ENCODE data around the gene PDE4D. TPM values are rescaled to one million over a fixed set of nuclear protein-coding genes. Genes with fewer than 3 reads are reported as not detected.

PDE4D gene
- total and polyA plus RNA-seq, 2 donors (not counting 1 experiment from before 2014, with no cell fraction given) = 14.9 to 171 TPM

DNA sequence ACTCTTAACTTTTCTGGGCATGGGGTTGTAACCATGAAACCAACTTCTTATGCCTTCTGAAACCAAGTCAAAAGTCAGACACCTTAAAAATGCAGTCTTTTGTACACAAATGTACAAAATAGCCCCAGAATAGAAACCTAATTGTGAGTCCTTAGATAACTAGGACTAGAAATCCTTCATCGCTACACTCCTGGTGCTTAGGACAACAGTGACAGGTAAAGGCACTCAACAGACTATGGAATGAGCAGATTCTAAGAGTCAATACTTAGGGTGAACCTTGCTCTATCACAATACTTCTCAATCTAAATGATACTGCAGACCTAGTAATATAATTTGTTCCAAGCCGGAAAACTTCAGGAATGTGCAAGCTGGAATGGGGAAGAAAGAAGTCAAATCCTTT is 163.7 kb downstream of the PDE4D start:
- no peak for TF ChIP-seq CTCF (IDR thresholded peaks at IDR 0.05)
- no peak for TF ChIP-seq EZH2 (IDR thresholded peaks at IDR 0.05; ENCODE audit: borderline replicate concordance, insufficient read depth, low read depth, low read length, poor library complexity, severe bottlenecking)
- H2AFZ ChIP-seq (ENCODE audit: insufficient read depth, low read depth, low read length, poor library complexity, severe bottlenecking) = no peak overlapping the region
- H3K79me2 ChIP-seq (ENCODE audit: control insufficient read depth, insufficient read depth, low read length) = no peaks in the 10 kb centered on the region
- Mint-ChIP-seq H3K4me1 (peaks cover 16% of the 10 kb centered on the region), H3K27me3 (no peaks in the 10 kb centered on the region), H3K27ac (no peak overlapping the region), H3K9me3 (ENCODE audit: insufficient read depth) (no peaks in the 10 kb centered on the region), H3K4me3 (no peak overlapping the region)
- no peak overlapping the region for H3K9ac ChIP-seq (ENCODE audit: low read length)
- H3K9me3 ChIP-seq (ENCODE audit: control extremely low read depth in 1 of 3, control insufficient read depth in 2 of 3, insufficient read depth in 1 of 3, low read length in 2 of 3) = no peaks in the 10 kb centered on the region
- H3K4me2 ChIP-seq (replicated peaks; ENCODE audit: low read depth, low read length, poor library complexity, severe bottlenecking) = no peak overlapping the region
- no peaks in the 10 kb centered on the region for H3K4me1 ChIP-seq (ENCODE audit: control insufficient read depth in 2 of 2, insufficient read depth in 2 of 2, low read length in 2 of 2)
- WGBS (ENCODE audit: insufficient coverage) = 100% methylated on average over 1 of the region's 2 CpGs
- no peaks in the 10 kb centered on the region for H3K36me3 ChIP-seq (replicated peaks in 1 of 2; ENCODE audit: control extremely low read depth in 1 of 2, control insufficient read depth in 1 of 2, extremely low read depth in 1 of 2, insufficient read depth in 2 of 2, low read length in 1 of 2)
- ATAC-seq (ENCODE audit: low read depth) = no peak
- POLR2A ChIA-PET = no interaction called here
- DNase-seq = no peak
- no peaks in the 10 kb centered on the region for H4K20me1 ChIP-seq (ENCODE audit: control insufficient read depth, insufficient read depth, low read length, poor library complexity, severe bottlenecking)
- no peaks in the 10 kb centered on the region for H3K27me3 ChIP-seq (replicated peaks in 1 of 4; ENCODE audit: control extremely low read depth in 1 of 4, control insufficient read depth in 3 of 4, insufficient read depth in 4 of 4, low read length in 3 of 4)
- H3K27ac ChIP-seq (ENCODE audit: low read length in 2 of 2) = no peak overlapping the region
- CTCF ChIA-PET = interaction anchor here (2.7 kb wide), 1 partner anchor 56 kb away, joined by 7 read pairs; no protein-coding TSS in a partner anchor
- no peak overlapping the region for H3K4me3 ChIP-seq (ENCODE audit: control extremely low read depth in 1 of 5, extremely low read depth in 1 of 5, insufficient read depth in 1 of 5, low read depth in 2 of 5, low read length in 4 of 5)
- intact Hi-C loops (cut with micrococcal nuclease) = loop anchor here (10.0 kb wide), 1 partner anchor 55 kb away; no protein-coding TSS in a partner anchor

- no peak for TF ChIP-seq CTCF (IDR thresholded peaks at IDR 0.05)
- no peak for TF ChIP-seq EZH2 (IDR thresholded peaks at IDR 0.05; ENCODE audit: borderline replicate concordance, insufficient read depth, low read depth, low read length, poor library complexity, severe bottlenecking)
- Histone ChIP-seq H3K36me3 (replicated peaks in 1 of 2; ENCODE audit: control extremely low read depth in 1 of 2, control insufficient read depth in 1 of 2, extremely low read depth in 1 of 2, insufficient read depth in 2 of 2, low read length in 1 of 2) (no peaks in the 10 kb centered on the region), H3K27ac (ENCODE audit: low read length in 2 of 2) (no peak overlapping the region), H3K27me3 (replicated peaks in 1 of 4; ENCODE audit: control extremely low read depth in 1 of 4, control insufficient read depth in 3 of 4, insufficient read depth in 4 of 4, low read length in 3 of 4) (no peaks in the 10 kb centered on the region), H4K20me1 (ENCODE audit: control insufficient read depth, insufficient read depth, low read length, poor library complexity, severe bottlenecking) (no peaks in the 10 kb centered on the region), H3K9ac (ENCODE audit: low read length) (no peak overlapping the region), H3K4me2 (replicated peaks; ENCODE audit: low read depth, low read length, poor library complexity, severe bottlenecking) (no peak overlapping the region), H3K4me1 (ENCODE audit: control insufficient read depth in 2 of 2, insufficient read depth in 2 of 2, low read length in 2 of 2) (no peaks in the 10 kb centered on the region), H3K79me2 (ENCODE audit: control insufficient read depth, insufficient read depth, low read length) (no peaks in the 10 kb centered on the region), H2AFZ (ENCODE audit: insufficient read depth, low read depth, low read length, poor library complexity, severe bottlenecking) (no peak overlapping the region), H3K4me3 (ENCODE audit: control extremely low read depth in 1 of 5, extremely low read depth in 1 of 5, insufficient read depth in 1 of 5, low read depth in 2 of 5, low read length in 4 of 5) (no peak overlapping the region), H3K9me3 (ENCODE audit: control extremely low read depth in 1 of 3, control insufficient read depth in 2 of 3, insufficient read depth in 1 of 3, low read length in 2 of 3) (no peaks in the 10 kb centered on the region)
- POLR2A ChIA-PET = no interaction called here
- no peaks in the 10 kb centered on the region for H3K9me3 Mint-ChIP-seq (ENCODE audit: insufficient read depth)
- no CpG with 5 or more reads among the region's 3 CpGs for WGBS (ENCODE audit: insufficient coverage)
- CTCF ChIA-PET = no interaction called here
- H3K4me1 Mint-ChIP-seq = peaks cover 17% of the 10 kb centered on the region
- intact Hi-C loops (cut with micrococcal nuclease) = loop anchor here (10.0 kb wide), 1 partner anchor 55 kb away; no protein-coding TSS in a partner anchor
- no peaks in the 10 kb centered on the region for H3K27me3 Mint-ChIP-seq
- no peak overlapping the region for H3K4me3 Mint-ChIP-seq
- DNase-seq = no peak
- no peak overlapping the region for H3K27ac Mint-ChIP-seq
- no peak for ATAC-seq (ENCODE audit: low read depth)
Observed at GRCh38 chr5:59729357-59729756, 164.2 kb downstream of the PDE4D start.
